Islet precursor cell (in vitro differentiated cells): ENCODE results near the gene MYL7.

Source experiments
- DNase-seq: peaks from one replicate; pipeline ENCODE4 v3.0.0-alpha.2; 2018

MYL7 gene

GRCh38 chr7:44149571-44150465 lies 8.7 kb upstream of the MYL7 start:
- DNase-seq: no peak

GRCh38 chr7:44148961-44149536 lies 7.9 kb upstream of the MYL7 start:
- no peak for DNase-seq

- DNase-seq: no peak
Observed at GRCh38 chr7:44148166-44148565, 7.0 kb upstream of the MYL7 start.

- DNase-seq: peak; percentile 48
Observed at GRCh38 chr7:44147026-44147991, 6.2 kb upstream of the MYL7 start.

- DNase-seq: peak; percentile 86
Observed at GRCh38 chr7:44145969-44146911, 5.1 kb upstream of the MYL7 start.

GRCh38 chr7:44145479-44145968 lies 4.4 kb upstream of the MYL7 start:
- peak; percentile 51 for DNase-seq

- peak; percentile 38 for DNase-seq
Observed at GRCh38 chr7:44144968-44145478, 3.9 kb upstream of the MYL7 start.

GRCh38 chr7:44144426-44144967 lies 3.4 kb upstream of the MYL7 start:
- DNase-seq: peak; percentile 47

GRCh38 chr7:44143646-44144250 lies 2.6 kb upstream of the MYL7 start:
- peak; percentile 17 for DNase-seq

GRCh38 chr7:44142028-44142427 lies 896 bp upstream of the MYL7 start:
- DNase-seq: peak; percentile 32

GRCh38 chr7:44140341-44140740 lies 791 bp downstream of the MYL7 start:
- no peak for DNase-seq

- no peak for DNase-seq
Observed at GRCh38 chr7:44139311-44140010, 1.7 kb downstream of the MYL7 start.

- no peak for DNase-seq
Observed at GRCh38 chr7:44138698-44139097, 2.4 kb downstream of the MYL7 start.

GRCh38 chr7:44136731-44137130 lies 4.4 kb downstream of the MYL7 start:
- no peak for DNase-seq

GRCh38 chr7:44134943-44135628 lies 6.0 kb downstream of the MYL7 start:
- DNase-seq: peak; percentile 76

GRCh38 chr7:44133295-44133694 lies 7.8 kb downstream of the MYL7 start:
- no peak for DNase-seq

- no peak for DNase-seq
Observed at GRCh38 chr7:44132039-44132438, 9.1 kb downstream of the MYL7 start.

GRCh38 chr7:44131173-44132029 lies 9.7 kb downstream of the MYL7 start:
- DNase-seq: peak; percentile 89
